OCI-LY7 (cell line): Measurements from ENCODE around the gene CHRNB4. TPM values are rescaled to one million over a fixed set of nuclear protein-coding genes. Genes with fewer than 3 reads are reported as not detected.
"Not testable (repeated sequence)": the region's sequence is repeated elsewhere in the genome, so short reads cannot be mapped to it uniquely, and the experiment has no call there.

Experiments used
- BruUV-seq: library from RNA; stranded (reverse); fragments of 400-500 nt; replicated peaks from 2 replicates; lab custom pipeline; 2021; lab: Mats Ljungman, UMichigan
- CTCF ChIA-PET: fragments of 300-600 bp; sonication (Branson Sonifier 250); formaldehyde crosslinking; loops from one replicate; lab custom pipeline; 2022; ENCODE audit warnings: antibody characterized with exemption; ENCODE audit not compliant: unreplicated experiment; lab: Charles Lee
- POLR2A ChIA-PET: fragments of 300-600 bp; sonication (Branson Sonifier 250); formaldehyde crosslinking; loops from one replicate; lab custom pipeline; 2022; ENCODE audit warnings: antibody characterized with exemption; lab: Charles Lee
- DNase-seq: peaks from one replicate; pipeline ENCODE4 v3.0.0-alpha.2; 2015; ENCODE audit warnings: low spot score
- H2AFZ ChIP-seq: fragments of 200-600 bp; sonication (generic), shearing (Covaris generic); 2 replicates; pipeline ENCODE4 v1.6.1; 2014; ENCODE audit warnings: mild to moderate bottlenecking, antibody characterized with exemption, low read length, moderate library complexity
- H3K27ac ChIP-seq: fragments of 200-600 bp; sonication (generic); 2 replicates; pipeline ENCODE4 v1.5.1; 2014; ENCODE audit warnings: mixed run types, low read depth, mild to moderate bottlenecking, moderate library complexity, low read length, inconsistent platforms; ENCODE audit not compliant: poor library complexity, severe bottlenecking
- H3K36me3 ChIP-seq: fragments of 200-600 bp; sonication (generic); 2 replicates; pipeline ENCODE4 v1.6.1; 2014; ENCODE audit warnings: mild to moderate bottlenecking, antibody characterized with exemption, low read length, moderate library complexity, mixed read lengths; ENCODE audit not compliant: insufficient read depth
- H3K4me1 ChIP-seq: fragments of 200-600 bp; sonication (generic); 2 replicates; pipeline ENCODE4 v1.5.1; 2014; ENCODE audit warnings: mild to moderate bottlenecking, low read length; ENCODE audit not compliant: insufficient read depth, poor library complexity, severe bottlenecking
- H3K4me2 ChIP-seq: fragments of 200-600 bp; sonication (generic); 2 replicates; pipeline ENCODE4 v1.6.1; 2014; ENCODE audit warnings: mild to moderate bottlenecking, low read length
- H3K4me3 ChIP-seq: fragments of 200-600 bp; sonication (generic); 2 replicates; pipeline ENCODE4 v1.5.1; 2014; ENCODE audit warnings: mild to moderate bottlenecking, low read depth, low read length; ENCODE audit not compliant: poor library complexity, severe bottlenecking
- H3K79me2 ChIP-seq: fragments of 200-600 bp; sonication (generic); 2 replicates; pipeline ENCODE4 v1.6.1; 2016; ENCODE audit warnings: low read depth, mild to moderate bottlenecking, low read length, moderate library complexity, mixed read lengths; ENCODE audit not compliant: insufficient read depth
- H3K9me2 ChIP-seq: fragments of 200-600 bp; sonication (generic); 2 replicates; pipeline ENCODE4 v1.6.1; 2016; ENCODE audit warnings: mild to moderate bottlenecking, low read length, mixed read lengths; ENCODE audit not compliant: insufficient read depth
- H3K9me3 ChIP-seq: fragments of 200-600 bp; sonication (generic); 2 replicates; pipeline ENCODE4 v1.6.1; 2014; ENCODE audit warnings: mild to moderate bottlenecking, mixed run types, low read length, mixed read lengths
- H4K20me1 ChIP-seq: fragments of 200-600 bp; sonication (generic); 2 replicates; pipeline ENCODE4 v1.6.1; 2014; ENCODE audit warnings: mild to moderate bottlenecking, antibody characterized with exemption, low read length, moderate library complexity, mixed read lengths; ENCODE audit not compliant: insufficient read depth
- EZH2phosphoT487 ChIP-seq: fragments of 200-600 bp; sonication (generic); IDR thresholded peaks from 2 replicates; pipeline ENCODE4 v1.6.1; 2018; ENCODE audit warnings: low read depth, borderline replicate concordance, mild to moderate bottlenecking, mixed run types, antibody characterized with exemption, low read length, moderate library complexity, mixed read lengths
- intact Hi-C: fragments of 100-400 bp; cut with micrococcal nuclease; formaldehyde crosslinking; loops from one replicate; pipeline ENCODE4 v1.10.0; 2022; ENCODE audit not compliant: unreplicated experiment
- total RNA-seq, 2 experiments: library from RNA; depleted of rRNA in 1 of 2; stranded (reverse); fragments of >200 nt in 1 of 2; shearing (Covaris generic) in 1 of 2; gene quantifications; 2 replicates each; pipeline ENCODE4 v1.2.3, GENCODE V29; 2014 to 2022
- TF ChIP-seq, protein P1 (sequence below): fragments of 200-600 bp; sonication (generic); conservative IDR thresholded peaks from 2 replicates; pipeline ENCODE4 v1.5.1; 2014; ENCODE audit warnings: mild to moderate bottlenecking, antibody characterized with exemption, low read length, moderate library complexity, mixed read lengths

CHRNB4 gene
- total RNA-seq, 2 experiments from 2014 or later = not detected

DNA sequence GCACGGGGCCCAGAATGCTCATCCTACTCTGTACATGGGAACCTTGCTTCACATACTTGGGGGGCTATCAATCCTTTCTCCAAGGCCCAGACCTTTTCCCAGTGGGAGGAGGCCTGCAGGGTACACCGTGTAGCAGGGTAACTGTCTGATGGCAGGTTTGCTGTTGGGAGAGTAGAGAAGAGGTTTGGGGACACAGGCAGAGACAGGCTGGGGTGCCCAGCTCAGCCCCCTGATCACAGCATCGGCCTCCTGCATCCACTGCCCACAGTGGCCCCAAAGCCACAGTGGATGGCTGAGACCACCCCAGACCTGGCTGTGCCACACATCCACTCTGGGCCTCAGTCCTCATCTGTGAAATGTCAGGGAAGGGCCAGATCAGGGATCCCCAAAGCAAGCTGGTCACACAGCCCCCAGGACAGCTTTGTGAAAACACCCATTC, 25.8 kb downstream of the CHRNB4 start:
- Histone ChIP-seq H3K4me3 (no peak overlapping the region), H4K20me1 (no peaks in the 10 kb centered on the region), H3K36me3 (no peaks in the 10 kb centered on the region), H3K9me2 (no peaks in the 10 kb centered on the region), H3K27ac (no peak overlapping the region), H2AFZ (no peak overlapping the region), H3K9me3 (no peaks in the 10 kb centered on the region), H3K4me1 (no peaks in the 10 kb centered on the region), H3K79me2 (no peaks in the 10 kb centered on the region), H3K4me2 (no peak overlapping the region)
- no peak for DNase-seq
- CTCF ChIA-PET = no interaction called here
- BruUV-seq = no TSS peak
- POLR2A ChIA-PET = no interaction called here
- no peak for TF ChIP-seq EZH2phosphoT487
- TF ChIP-seq, protein P1, sequence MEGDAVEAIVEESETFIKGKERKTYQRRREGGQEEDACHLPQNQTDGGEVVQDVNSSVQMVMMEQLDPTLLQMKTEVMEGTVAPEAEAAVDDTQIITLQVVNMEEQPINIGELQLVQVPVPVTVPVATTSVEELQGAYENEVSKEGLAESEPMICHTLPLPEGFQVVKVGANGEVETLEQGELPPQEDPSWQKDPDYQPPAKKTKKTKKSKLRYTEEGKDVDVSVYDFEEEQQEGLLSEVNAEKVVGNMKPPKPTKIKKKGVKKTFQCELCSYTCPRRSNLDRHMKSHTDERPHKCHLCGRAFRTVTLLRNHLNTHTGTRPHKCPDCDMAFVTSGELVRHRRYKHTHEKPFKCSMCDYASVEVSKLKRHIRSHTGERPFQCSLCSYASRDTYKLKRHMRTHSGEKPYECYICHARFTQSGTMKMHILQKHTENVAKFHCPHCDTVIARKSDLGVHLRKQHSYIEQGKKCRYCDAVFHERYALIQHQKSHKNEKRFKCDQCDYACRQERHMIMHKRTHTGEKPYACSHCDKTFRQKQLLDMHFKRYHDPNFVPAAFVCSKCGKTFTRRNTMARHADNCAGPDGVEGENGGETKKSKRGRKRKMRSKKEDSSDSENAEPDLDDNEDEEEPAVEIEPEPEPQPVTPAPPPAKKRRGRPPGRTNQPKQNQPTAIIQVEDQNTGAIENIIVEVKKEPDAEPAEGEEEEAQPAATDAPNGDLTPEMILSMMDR = no peak
- intact Hi-C loops = loop anchor here (5.0 kb wide), 1 partner anchor 308 kb away; no protein-coding TSS in a partner anchor

DNA sequence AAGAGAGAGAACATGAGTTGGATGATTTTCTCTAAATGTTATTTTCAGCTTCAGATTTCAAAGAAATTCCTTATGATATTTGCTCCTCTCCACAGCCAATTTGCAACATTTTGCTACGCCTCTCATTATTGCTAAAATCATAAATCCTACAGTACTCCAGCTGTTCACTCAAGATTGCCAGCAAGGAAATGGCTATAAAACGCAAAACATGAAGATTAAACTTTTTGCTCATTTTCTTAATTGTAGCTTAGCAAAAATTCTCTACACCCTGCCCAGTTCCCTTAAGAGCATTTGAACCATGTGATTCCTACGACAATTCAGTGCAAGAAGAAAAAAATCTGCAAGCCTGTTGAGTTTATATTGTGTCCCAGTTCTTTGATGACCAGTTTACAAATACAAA, 27.0 kb downstream of the CHRNB4 start:
- Histone ChIP-seq H3K4me3 (no peak overlapping the region), H3K36me3 (no peaks in the 10 kb centered on the region), H3K9me3 (no peaks in the 10 kb centered on the region), H2AFZ (no peak overlapping the region), H3K4me1 (no peaks in the 10 kb centered on the region), H3K79me2 (no peaks in the 10 kb centered on the region), H3K27ac (no peak overlapping the region), H3K4me2 (no peak overlapping the region), H3K9me2 (no peaks in the 10 kb centered on the region), H4K20me1 (no peaks in the 10 kb centered on the region)
- TF ChIP-seq, protein P1 = no peak
- TF ChIP-seq EZH2phosphoT487 = no peak
- intact Hi-C loops = no loop called here
- ChIA-PET CTCF (no interaction called here), POLR2A (interaction anchor here (0.6 kb wide), 1 partner anchor 98 kb away, joined by 5 read pairs; no protein-coding TSS in a partner anchor)
- no TSS peak for BruUV-seq
- no peak for DNase-seq

DNA sequence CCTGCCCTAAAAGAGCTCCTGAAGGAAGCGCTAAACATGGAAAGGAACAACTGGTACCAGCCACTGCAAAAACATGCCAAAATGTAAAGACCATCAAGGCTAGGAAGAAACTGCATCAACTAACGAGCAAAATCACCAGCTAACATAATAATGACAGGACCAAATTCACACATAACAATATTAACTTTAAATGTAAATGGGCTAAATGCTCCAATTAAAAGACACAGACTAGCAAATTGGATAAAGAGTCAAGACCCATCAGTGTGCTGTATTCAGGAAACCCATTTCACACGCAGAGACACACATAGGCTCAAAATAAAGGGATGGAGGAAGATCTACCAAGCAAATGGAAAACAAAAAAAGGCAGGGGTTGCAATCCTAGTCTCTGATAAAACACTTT, 31.5 kb downstream of the CHRNB4 start:
- H2AFZ ChIP-seq, H3K79me2 ChIP-seq, H3K9me3 ChIP-seq, H3K27ac ChIP-seq, POLR2A ChIA-PET, H4K20me1 ChIP-seq, H3K4me2 ChIP-seq, intact Hi-C loops, CTCF ChIA-PET, BruUV-seq, H3K4me3 ChIP-seq, DNase-seq, H3K9me2 ChIP-seq, H3K4me1 ChIP-seq, H3K36me3 ChIP-seq: not testable (repeated sequence)
